A549 treated with Hydrocortisone at 1 μM for 4 hours (cell line): ENCODE data around the gene POLDIP2. TPM values are rescaled to one million over a fixed set of nuclear protein-coding genes. Genes with fewer than 3 reads are reported as not detected.

Source experiments
- total RNA-seq: library from RNA; stranded (reverse); fragments of 200-300 nt; extraction: Qiagen RNA extraction; gene quantifications from 5 replicates; pipeline ENCODE4 v1.2.3, GENCODE V29; 2022

POLDIP2 gene, protein sequence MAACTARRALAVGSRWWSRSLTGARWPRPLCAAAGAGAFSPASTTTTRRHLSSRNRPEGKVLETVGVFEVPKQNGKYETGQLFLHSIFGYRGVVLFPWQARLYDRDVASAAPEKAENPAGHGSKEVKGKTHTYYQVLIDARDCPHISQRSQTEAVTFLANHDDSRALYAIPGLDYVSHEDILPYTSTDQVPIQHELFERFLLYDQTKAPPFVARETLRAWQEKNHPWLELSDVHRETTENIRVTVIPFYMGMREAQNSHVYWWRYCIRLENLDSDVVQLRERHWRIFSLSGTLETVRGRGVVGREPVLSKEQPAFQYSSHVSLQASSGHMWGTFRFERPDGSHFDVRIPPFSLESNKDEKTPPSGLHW
- 153 to 165 TPM (median 160 TPM) in 5 replicates for total RNA-seq

GRCh38 chr17:28357061-28357900, at the start of gene POLDIP2:
TSS of gene POLDIP2 (minus strand) at chr17:28357527. CDS start at chr17:28357448, 79 bp downstream.

DNA sequence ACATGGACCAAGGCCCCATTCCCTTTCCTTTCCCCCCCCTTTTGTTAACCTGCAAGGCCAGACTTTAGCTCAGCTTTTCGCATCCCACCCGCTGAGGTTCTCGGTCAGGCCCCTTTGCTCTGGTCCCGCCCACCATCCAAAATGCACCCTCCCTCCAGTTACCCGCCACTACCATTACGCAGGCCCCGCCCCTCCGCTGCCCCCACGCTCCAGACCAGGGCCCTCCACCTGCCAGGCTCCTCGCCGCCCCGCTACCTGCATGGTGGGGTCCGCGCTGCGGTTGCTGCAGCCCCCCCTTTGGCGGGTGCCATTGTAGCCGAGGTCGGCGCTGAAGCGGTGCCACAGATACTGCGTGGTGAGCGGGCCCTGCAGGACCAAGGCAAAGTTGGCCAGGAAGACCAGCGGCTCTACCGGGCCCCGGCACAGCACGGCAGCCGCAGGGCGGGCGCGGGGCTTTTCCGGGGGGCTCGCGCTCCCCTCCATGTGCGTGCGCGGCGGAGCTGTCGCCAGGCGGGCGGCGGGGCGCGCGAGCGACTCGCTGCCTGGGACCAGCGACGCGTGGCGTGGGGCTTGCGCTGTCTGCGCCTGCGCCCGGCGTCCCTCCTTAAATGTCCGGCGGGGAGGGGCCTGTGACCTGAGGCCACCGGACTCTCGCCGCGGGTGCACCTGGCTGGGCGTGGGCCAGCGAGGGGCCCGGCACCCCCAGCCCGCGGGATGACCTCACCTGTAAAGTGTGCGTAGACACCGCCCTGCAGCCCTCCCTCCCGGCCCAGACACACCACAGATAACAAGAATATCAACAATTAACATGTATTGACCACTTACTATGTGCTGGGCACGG, 48.5 kb upstream of the POLDIP2 start, which contains the start of gene SLC46A1:
SLC46A1 (minus strand) TSS at position 581 of the 841 bp plus-strand sequence; CDS start at position 483, 98 bp downstream.

DNA sequence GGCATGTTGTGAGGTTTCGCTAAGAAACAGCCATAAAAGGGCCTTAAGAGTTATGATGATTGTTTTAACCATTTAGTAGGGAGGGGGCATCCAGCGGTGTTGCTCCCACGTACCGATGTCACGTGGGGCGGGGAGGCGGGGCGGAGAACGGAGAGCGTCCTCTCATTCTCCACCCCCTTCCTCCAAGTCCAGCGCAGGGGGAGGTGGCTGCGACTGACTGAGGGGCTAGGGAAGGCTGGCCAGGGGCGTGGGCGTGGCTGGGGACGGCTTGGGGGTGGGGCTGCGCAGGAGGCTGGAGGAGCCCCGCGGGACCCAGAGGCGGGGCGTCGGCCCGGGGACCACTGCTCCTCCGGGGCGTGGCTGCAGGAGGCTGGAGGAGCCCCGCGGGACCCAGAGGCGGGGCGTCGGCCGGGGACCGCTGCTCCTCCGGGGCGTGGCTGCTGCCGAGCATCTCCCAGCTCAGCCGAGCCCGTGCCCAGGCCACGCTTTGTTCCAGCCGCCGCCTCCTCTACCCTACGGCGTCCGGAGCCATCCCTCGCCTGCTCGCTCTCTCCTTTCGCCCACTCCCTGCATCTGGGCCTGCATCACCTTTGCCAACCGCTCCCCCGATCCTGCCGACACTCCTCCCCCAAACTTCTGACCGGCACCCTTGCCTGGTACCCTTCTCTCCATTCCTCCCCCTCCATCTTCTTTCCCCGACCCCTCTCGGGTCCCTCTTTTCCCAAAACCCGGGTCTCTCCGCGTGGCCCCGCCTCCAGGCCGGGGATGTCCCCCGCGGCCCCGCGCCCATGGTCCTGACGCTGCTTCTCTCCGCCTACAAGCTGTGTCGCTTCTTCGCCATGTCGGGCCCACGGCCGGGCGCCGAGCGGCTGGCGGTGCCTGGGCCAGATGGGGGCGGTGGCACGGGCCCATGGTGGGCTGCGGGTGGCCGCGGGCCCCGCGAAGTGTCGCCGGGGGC, 14.2 kb upstream of the POLDIP2 start, which contains the start of gene SARM1:
SARM1 (plus strand) TSS at position 450 of the 958 bp plus-strand sequence; CDS start at position 789, 339 bp downstream.

DNA sequence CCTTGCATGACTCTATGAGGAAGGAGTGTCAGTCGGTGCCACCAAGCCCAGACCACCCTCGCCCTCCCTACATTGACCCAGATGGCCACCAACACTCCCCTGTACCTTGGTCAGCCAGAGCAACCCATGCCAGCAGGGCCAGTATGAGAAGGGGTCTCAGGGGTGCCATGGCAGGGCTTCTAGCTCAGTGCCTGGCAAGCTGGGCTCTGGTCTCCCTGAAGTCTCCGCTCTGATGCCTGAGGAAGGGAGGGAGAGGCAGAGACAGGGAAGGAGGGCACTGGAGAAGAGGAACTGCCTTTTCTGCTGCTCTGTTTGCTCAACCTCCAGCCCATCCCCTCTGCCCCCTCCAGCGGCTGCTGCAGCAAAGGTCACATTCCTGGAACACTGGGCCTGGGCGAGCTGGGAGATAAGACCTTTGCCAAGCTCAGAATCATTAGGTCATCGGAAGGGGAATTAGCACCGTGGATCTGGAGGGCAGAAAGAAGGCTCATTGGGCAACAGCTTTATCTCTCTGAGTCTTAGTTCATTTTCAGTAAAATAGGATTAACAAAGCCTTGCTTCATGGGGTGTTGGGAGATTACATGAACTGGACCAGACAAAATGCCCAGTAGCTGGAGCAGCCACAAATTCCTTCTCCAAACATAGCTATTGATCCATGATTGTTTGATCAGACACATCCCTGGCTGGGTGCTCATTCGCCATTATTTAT, 12.9 kb upstream of the POLDIP2 start, which contains the start of gene VTN:
VTN (minus strand) TSS at position 273 of the 709 bp plus-strand sequence; CDS start at position 169, 104 bp downstream.

GRCh38 chr17:28364665-28365363, 7.5 kb upstream of the POLDIP2 start, which contains the start of gene SEBOX:
TSS of gene SEBOX (minus strand) at chr17:28365199. CDS start at chr17:28365151, 48 bp downstream.

DNA sequence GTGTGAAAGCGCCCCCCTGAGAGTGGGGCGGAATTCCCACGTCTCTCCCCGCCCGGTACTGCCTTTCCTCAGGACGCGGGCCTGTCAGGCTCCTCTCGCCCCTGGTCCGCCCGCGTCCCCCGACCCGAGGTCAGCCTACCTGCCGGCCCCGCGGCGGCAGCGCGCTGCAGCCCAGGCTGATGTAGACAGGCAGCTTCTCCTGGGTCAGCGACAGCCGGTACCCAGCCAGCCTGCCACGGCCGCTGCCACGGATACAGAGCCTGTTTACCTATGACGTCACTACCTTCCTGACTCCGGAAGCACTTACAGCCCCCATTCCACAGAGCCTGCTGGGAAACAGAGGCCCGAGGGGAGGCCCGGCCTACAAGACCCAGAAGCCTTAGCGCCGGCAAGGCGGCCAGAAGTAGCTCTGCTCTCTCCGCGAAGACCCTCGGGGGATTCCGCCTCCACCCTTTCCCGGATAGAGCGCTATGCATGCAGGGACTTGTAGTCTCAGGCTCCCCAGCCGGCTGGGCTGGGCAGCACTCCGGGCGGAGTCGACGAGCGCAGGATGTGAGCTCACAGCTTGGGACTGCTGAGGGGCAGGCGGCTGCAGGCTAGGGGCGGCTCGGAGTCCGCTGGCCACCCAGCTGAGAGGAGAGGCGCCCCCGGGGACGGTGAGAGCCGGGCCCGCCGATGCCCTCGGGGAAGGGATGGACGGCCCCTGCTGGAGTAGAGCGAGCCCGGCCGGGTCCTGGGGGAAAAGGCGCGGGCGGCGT, 21.9 kb downstream of the POLDIP2 start, which contains the start of the genes IFT20 and TNFAIP1:
IFT20 (minus strand) TSS at position 272 of the 758 bp plus-strand sequence. CDS start 3,487 bp downstream, outside the sequence.
TNFAIP1 (plus strand) TSS at position 561 of the 758 bp plus-strand sequence. CDS start 3,761 bp downstream, outside the sequence.

DNA sequence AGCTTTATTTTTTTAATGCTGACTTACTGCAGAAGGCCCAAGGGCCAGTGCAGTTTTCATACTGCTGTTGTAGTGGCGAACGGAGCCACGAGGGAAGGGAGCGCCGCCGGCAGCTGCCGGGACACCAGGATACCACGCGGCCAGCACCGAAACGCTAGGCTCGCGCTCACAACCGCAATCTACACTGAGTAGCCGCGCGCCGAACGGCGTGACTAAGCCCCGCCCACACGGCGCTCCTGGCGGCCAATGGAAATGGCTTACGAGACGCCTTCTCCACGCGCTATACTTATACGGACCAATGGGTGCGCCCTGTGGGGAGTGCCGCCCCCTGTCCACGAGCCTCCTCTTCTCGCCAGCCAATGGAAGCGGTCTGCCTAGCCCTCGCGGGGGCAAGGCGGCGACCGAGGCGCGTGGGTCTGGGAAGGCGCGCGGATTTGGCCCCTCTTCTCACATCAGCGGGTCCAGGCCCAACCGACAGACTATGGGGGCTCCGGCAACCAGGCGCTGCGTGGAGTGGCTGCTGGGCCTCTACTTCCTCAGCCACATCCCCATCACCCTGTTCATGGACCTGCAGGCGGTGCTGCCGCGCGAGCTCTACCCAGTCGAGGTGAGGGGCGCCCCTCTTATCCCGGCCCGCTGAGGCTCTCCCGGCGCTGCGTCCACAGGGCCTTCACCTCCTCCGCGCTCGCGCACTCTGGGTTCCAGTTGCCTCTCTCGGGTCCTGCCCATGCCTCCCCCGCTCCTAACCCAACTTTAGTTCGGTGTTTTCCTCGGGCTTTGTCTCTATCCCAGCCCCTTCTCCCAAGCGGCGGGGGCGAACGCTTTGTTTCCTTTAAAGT, 38.3 kb downstream of the POLDIP2 start, which contains the start of gene TMEM97:
TMEM97 (plus strand) TSS at position 442 of the 839 bp plus-strand sequence; CDS start at position 482, 40 bp downstream.

Other genes with a start within 250 kb of the POLDIP2 start
- gene TMEM97, start 38.3 kb downstream of the POLDIP2 start, total RNA-seq = 39.9 to 51.0 TPM (median 44.5 TPM) in 5 replicates
- 45.9 to 57.9 TPM (median 53.5 TPM) in 5 replicates for gene IFT20, start 22.1 kb downstream of the POLDIP2 start, total RNA-seq
- gene TNFAIP1, start 21.8 kb downstream of the POLDIP2 start, total RNA-seq = 42.9 to 52.7 TPM (median 46.9 TPM) in 5 replicates
- gene SEBOX, start 7.7 kb upstream of the POLDIP2 start, total RNA-seq = not detected in 5 replicates
- gene VTN, start 12.8 kb upstream of the POLDIP2 start, total RNA-seq = 17.1 to 25.8 TPM (median 20.1 TPM) in 5 replicates
- gene SARM1, start 14.2 kb upstream of the POLDIP2 start, total RNA-seq = 5.1 to 6.4 TPM (median 5.6 TPM) in 5 replicates
- 16.7 to 20.9 TPM (median 19.8 TPM) in 5 replicates for gene SLC46A1, start 48.7 kb upstream of the POLDIP2 start, total RNA-seq
- gene SLC13A2, start 116.1 kb upstream of the POLDIP2 start, total RNA-seq = 0.08 to 0.18 TPM (median 0.12 TPM) in 5 replicates
- 0.02 to 0.05 TPM in 2 of 5 replicates, not detected in the others for gene FOXN1, start 148.8 kb upstream of the POLDIP2 start, total RNA-seq
- 24.2 to 31.7 TPM (median 27.6 TPM) in 5 replicates for gene UNC119, start 195.1 kb upstream of the POLDIP2 start, total RNA-seq
- gene PIGS, start 214.0 kb upstream of the POLDIP2 start, total RNA-seq = 54.6 to 64.5 TPM (median 63.2 TPM) in 5 replicates
- gene ALDOC, start 219.4 kb upstream of the POLDIP2 start, total RNA-seq = 1.3 to 2.7 TPM (median 2.1 TPM) in 5 replicates
- gene SPAG5, start 241.5 kb upstream of the POLDIP2 start, total RNA-seq = 67.0 to 80.7 TPM (median 73.4 TPM) in 5 replicates